ENCODE measurements around the gene E2F7. TPM values are rescaled to one million over a fixed set of nuclear protein-coding genes. Genes with fewer than 3 reads are reported as not detected.

E2F7 gene
- total RNA-seq, 1 donor from 2014 or later, result 0.07 TPM

- intact Hi-C loops (cut with micrococcal nuclease), result no loop called here
- ATAC-seq (no peak), DNase-seq (no peak)
Measured at GRCh38 chr12:76976777-76977382, 88.5 kb downstream of the E2F7 start.

Other genes starting within 250 kb of the E2F7 start
- gene CSRP2, start 186.6 kb downstream of the E2F7 start, total RNA-seq, result 54.1 TPM